ENCODE data around the gene STX18.
"Not testable (repeated sequence)": the region's sequence is repeated elsewhere in the genome, so short reads cannot be mapped to it uniquely, and the experiment has no call there.

Gene STX18

GRCh38 chr4:4554234-4554633 lies 12.4 kb upstream of the STX18 start:
- no peak for DNase-seq

- DNase-seq: not testable (repeated sequence)
These were observed 10.2 kb upstream of the STX18 start for GRCh38 chr4:4552042-4552441.

GRCh38 chr4:4550161-4550560 lies 8.3 kb upstream of the STX18 start:
- not testable (repeated sequence) for DNase-seq

- no peak for DNase-seq
These were observed 7.7 kb upstream of the STX18 start for GRCh38 chr4:4549534-4549933.

- no peak for DNase-seq
These were observed 1.1 kb upstream of the STX18 start for GRCh38 chr4:4542774-4543485.

- DNase-seq: no peak
These were observed 712 bp downstream of the STX18 start for GRCh38 chr4:4541040-4541631.

- no peak for DNase-seq
These were observed 2.4 kb downstream of the STX18 start for GRCh38 chr4:4539481-4539880.

GRCh38 chr4:4535590-4535989 lies 6.3 kb downstream of the STX18 start:
- no peak for DNase-seq

GRCh38 chr4:4534515-4535145 lies 7.2 kb downstream of the STX18 start:
- no peak for DNase-seq

- DNase-seq: no peak
These were observed 8.2 kb downstream of the STX18 start for GRCh38 chr4:4533461-4534169.

GRCh38 chr4:4532371-4533154 lies 9.3 kb downstream of the STX18 start:
- DNase-seq: no peak

GRCh38 chr4:4529392-4529791 lies 12.5 kb downstream of the STX18 start:
- no peak for DNase-seq

- no peak for DNase-seq
These were observed 15.4 kb downstream of the STX18 start for GRCh38 chr4:4526401-4526800.

- no peak for DNase-seq
These were observed 17.5 kb downstream of the STX18 start for GRCh38 chr4:4524364-4524763.

GRCh38 chr4:4521731-4522130 lies 20.1 kb downstream of the STX18 start:
- no peak for DNase-seq

GRCh38 chr4:4521136-4521535 lies 20.7 kb downstream of the STX18 start:
- no peak for DNase-seq

GRCh38 chr4:4519297-4519894 lies 22.5 kb downstream of the STX18 start:
- no peak for DNase-seq

- DNase-seq: no peak
These were observed 23.1 kb downstream of the STX18 start for GRCh38 chr4:4518747-4519146.

GRCh38 chr4:4514786-4515185 lies 27.1 kb downstream of the STX18 start:
- no peak for DNase-seq

- DNase-seq: no peak
These were observed 29.6 kb downstream of the STX18 start for GRCh38 chr4:4512282-4512681.

GRCh38 chr4:4510641-4511040 lies 31.2 kb downstream of the STX18 start:
- DNase-seq: not testable (repeated sequence)

- no peak for DNase-seq
These were observed 32.3 kb downstream of the STX18 start for GRCh38 chr4:4509521-4509920.
